BE2C (cell line): ENCODE measurements around the gene STIM1.

Experiments used
- DNase-seq: peaks from one replicate; pipeline ENCODE4 v3.0.0-alpha.2; 2020
- H3K27me3 ChIP-seq: fragments of 250-450 bp; sonication (Bioruptor Pico); 2 replicates; pipeline ENCODE4 v1.5.1; 2020; ENCODE audit warnings: mild to moderate bottlenecking
- H3K36me3 ChIP-seq: fragments of 250-450 bp; sonication (Bioruptor Pico); 2 replicates; pipeline ENCODE4 v1.5.1; 2020; ENCODE audit warnings: mild to moderate bottlenecking
- H3K4me1 ChIP-seq: fragments of 250-450 bp; sonication (Bioruptor Pico); 2 replicates; pipeline ENCODE4 v1.5.1; 2020
- H3K4me3 ChIP-seq: 2 replicates; pipeline ENCODE4 v1.5.1; 2011; ENCODE audit warnings: low read depth, low read length
- H3K9me3 ChIP-seq: fragments of 250-450 bp; sonication (Bioruptor Pico); 2 replicates; pipeline ENCODE4 v1.5.1; 2020
- CTCF ChIP-seq: IDR thresholded peaks from 2 replicates; pipeline ENCODE4 v1.5.1; 2012; ENCODE audit warnings: mild to moderate bottlenecking, low read depth, low read length

STIM1 gene

DNA sequence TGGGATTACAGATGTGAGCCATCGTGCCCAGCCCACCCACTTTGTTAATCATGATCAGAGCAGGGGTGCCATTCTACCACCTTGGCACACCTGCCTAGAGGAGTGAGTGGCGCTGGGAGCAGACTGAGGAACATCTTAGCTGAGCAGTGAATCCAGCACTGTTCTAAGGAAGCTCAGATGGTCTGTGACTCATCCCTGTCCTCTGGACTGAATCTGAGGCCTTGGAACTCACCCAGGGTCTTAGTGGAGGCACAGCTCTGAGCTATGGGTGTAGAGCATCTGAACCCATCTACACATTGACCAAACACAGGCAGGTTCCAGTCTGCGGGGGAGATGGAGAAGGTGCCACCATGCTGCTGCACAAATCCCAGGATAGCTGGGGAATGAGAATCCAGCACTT lies 32.2 kb upstream of the STIM1 start:
- no peaks in the 10 kb centered on the region for H3K36me3 ChIP-seq

DNA sequence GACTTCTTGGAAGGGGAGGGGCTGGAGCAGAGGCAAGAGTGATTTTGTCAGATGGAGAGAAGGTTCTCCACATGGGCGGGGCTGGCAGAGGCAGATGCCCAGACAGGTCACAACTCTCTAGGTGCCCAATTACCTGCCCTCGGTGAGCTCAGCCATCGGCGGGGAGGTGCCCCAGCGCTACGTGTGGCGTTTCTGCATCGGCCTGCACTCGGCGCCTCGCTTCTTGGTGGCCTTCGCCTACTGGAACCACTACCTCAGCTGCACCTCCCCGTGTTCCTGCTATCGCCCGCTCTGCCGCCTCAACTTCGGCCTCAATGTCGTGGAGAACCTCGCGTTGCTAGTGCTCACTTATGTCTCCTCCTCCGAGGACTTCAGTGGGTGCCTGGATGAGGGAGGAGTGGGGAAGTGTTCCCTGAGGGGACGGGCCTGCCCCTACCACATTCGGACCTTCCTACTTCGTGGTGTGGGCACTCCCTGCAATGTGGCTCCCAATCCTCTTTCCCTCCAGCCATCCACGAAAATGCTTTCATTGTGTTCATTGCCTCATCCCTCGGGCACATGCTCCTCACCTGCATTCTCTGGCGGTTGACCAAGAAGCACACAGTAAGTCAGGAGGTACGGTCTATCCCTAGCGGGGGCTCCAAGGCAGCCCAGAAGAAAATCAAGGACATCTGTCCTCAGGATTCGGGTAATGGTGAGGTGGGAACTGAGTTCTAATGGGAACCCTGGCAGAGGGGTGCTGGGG lies 31.5 kb upstream of the STIM1 start:
- no peak for DNase-seq
- no peak overlapping the region for H3K4me3 ChIP-seq
- no peaks in the 10 kb centered on the region for H3K9me3 ChIP-seq
- no peaks in the 10 kb centered on the region for H3K4me1 ChIP-seq
- TF ChIP-seq CTCF, result no peak
- no peaks in the 10 kb centered on the region for H3K36me3 ChIP-seq
- H3K27me3 ChIP-seq, result no peaks in the 10 kb centered on the region

More for the DNA sequence above, 32.2 kb upstream of the STIM1 start:
- no peak overlapping the region for H3K4me3 ChIP-seq
- H3K9me3 ChIP-seq, result no peaks in the 10 kb centered on the region
- TF ChIP-seq CTCF, result no peak
- H3K27me3 ChIP-seq, result no peaks in the 10 kb centered on the region
- no peak for DNase-seq
- no peaks in the 10 kb centered on the region for H3K4me1 ChIP-seq

DNA sequence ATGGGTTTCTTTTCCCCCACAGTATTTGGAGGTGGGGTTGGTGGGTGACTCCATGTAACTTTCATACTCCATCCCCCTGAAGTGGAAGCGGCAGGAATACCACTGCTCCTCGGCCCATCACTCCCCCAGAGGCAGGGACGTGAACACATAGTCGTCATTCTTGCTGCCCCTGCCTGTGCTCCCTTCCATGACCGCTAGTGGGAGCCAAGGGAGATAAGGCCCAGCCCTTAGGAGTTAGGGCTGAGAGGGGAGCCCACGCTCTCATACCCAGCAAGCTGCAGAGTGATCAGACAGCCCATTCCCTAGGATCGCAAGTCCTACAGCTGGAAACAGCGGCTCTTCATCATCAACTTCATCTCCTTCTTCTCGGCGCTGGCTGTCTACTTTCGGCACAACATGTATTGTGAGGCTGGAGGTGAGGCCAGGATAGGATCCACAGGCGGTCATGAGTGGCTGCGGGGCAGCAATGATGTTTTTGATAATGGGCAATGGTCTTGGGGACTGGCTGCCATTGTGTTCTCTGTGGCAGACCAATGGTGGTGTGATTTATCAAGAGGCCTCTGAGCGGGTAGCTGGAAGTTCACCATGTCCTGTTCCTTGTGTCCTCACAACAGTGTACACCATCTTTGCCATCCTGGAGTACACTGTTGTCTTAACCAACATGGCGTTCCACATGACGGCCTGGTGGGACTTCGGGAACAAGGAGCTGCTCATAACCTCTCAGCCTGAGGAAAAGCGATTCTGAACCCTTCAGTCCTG lies 30.6 kb upstream of the STIM1 start:
- Histone ChIP-seq H3K4me1 (no peaks in the 10 kb centered on the region), H3K36me3 (no peaks in the 10 kb centered on the region), H3K27me3 (no peaks in the 10 kb centered on the region), H3K4me3 (no peak overlapping the region), H3K9me3 (no peaks in the 10 kb centered on the region)
- DNase-seq, result peak; percentile 68
- TF ChIP-seq CTCF, result peak; percentile 73

DNA sequence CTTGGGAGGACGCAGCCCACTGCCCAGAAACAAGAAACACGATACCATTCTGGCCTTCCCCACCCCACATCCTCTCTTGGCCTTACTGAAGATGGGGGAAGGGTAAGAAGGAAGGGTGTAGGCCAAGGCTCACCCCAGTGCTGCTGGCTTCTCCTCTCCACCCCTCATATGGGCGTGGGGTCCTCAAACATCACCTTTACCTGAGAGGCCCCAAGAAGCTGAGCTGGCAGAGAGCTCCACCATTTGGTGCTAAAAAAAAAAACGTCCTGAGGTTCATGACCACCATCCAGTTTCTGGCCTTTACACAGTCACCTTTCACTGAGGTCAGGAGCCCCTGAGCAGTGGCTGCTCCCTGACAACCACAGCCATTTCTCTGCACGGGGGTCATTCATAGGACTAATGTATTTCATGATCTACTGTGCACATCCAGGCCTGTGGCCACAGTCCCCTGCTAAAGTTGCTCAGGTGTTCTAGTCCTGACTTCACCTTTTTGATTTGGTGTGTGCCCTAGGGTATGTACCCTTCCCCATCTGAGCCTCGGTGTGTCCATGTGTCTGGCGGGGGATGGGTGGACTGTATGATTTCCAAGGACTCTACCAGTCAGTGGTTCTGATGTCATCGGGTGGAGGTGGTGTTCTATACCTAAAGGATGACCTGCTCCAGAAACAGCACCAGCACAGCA lies 29.9 kb upstream of the STIM1 start:
- H3K27me3 ChIP-seq, result no peaks in the 10 kb centered on the region
- no peaks in the 10 kb centered on the region for H3K36me3 ChIP-seq
- no peak overlapping the region for H3K4me3 ChIP-seq
- no peaks in the 10 kb centered on the region for H3K9me3 ChIP-seq
- H3K4me1 ChIP-seq, result no peaks in the 10 kb centered on the region
- TF ChIP-seq CTCF, result no peak
- no peak for DNase-seq

- Histone ChIP-seq H3K27me3 (no peaks in the 10 kb centered on the region), H3K4me1 (no peaks in the 10 kb centered on the region), H3K36me3 (no peaks in the 10 kb centered on the region), H3K4me3 (no peak overlapping the region), H3K9me3 (no peaks in the 10 kb centered on the region)
- no peak for TF ChIP-seq CTCF
- no peak for DNase-seq
These were observed 28.7 kb upstream of the STIM1 start for GRCh38 chr11:3826721-3827120.
